ENCODE data around the gene FLNA.
A peak's percentile ranks its signal among the peaks of the same experiment; 100 is the strongest.
"Not testable (repeated sequence)": the region's sequence is repeated elsewhere in the genome, so short reads cannot be mapped to it uniquely, and the experiment has no call there.

Gene FLNA

GRCh38 chrX:154398668-154399526 is 24.5 kb upstream of the FLNA start:
- Histone ChIP-seq H3K4me3 (ENCODE audit: low read depth, low read length) (peak overlapping the region; percentile 98), H2AFZ (ENCODE audit: low read length, unreplicated experiment) (no peak overlapping the region), H3K27ac (ENCODE audit: low read depth, low read length) (peak overlapping the region; percentile 99), H3K4me1 (ENCODE audit: control insufficient read depth, insufficient read depth, low read length, unreplicated experiment) (peaks cover 3% of the 10 kb centered on the region), H3K27me3 (ENCODE audit: insufficient read depth, low read length) (no peaks in the 10 kb centered on the region), H3K79me2 (ENCODE audit: control insufficient read depth, insufficient read depth, low read length, unreplicated experiment) (peaks cover 22% of the 10 kb centered on the region), H3K36me3 (ENCODE audit: insufficient read depth, low read length) (peaks cover 14% of the 10 kb centered on the region; the same call in 1 of the 2 replicates)

GRCh38 chrX:154397888-154398667 is 23.6 kb upstream of the FLNA start, which contains the start of gene RPL10:
Gene RPL10 (plus strand): TSS chrX:154398377. CDS start chrX:154398520, 143 bp downstream.
- peak within 1 kb of the TSS; percentile 99 for H3K27ac ChIP-seq (ENCODE audit: low read depth, low read length)
- peaks cover 3% of the 10 kb centered on the region for H3K4me1 ChIP-seq (ENCODE audit: control insufficient read depth, insufficient read depth, low read length, unreplicated experiment)
- peaks cover 22% of the 10 kb centered on the region for H3K79me2 ChIP-seq (ENCODE audit: control insufficient read depth, insufficient read depth, low read length, unreplicated experiment)
- peaks cover 14% of the 10 kb centered on the region; the same call in 1 of the 2 replicates for H3K36me3 ChIP-seq (ENCODE audit: insufficient read depth, low read length)
- peak within 1 kb of the TSS; percentile 50 for H2AFZ ChIP-seq (ENCODE audit: low read length, unreplicated experiment)
- H3K27me3 ChIP-seq (ENCODE audit: insufficient read depth, low read length): no peaks in the 10 kb centered on the region
- peak within 1 kb of the TSS; percentile 98 for H3K4me3 ChIP-seq (ENCODE audit: low read depth, low read length)

GRCh38 chrX:154396973-154397887 is 22.8 kb upstream of the FLNA start:
- Histone ChIP-seq H3K4me3 (ENCODE audit: low read depth, low read length) (peak overlapping the region; percentile 98), H2AFZ (ENCODE audit: low read length, unreplicated experiment) (peak overlapping the region; percentile 50), H3K27me3 (ENCODE audit: insufficient read depth, low read length) (no peaks in the 10 kb centered on the region), H3K36me3 (ENCODE audit: insufficient read depth, low read length) (peaks cover 14% of the 10 kb centered on the region; the same call in 1 of the 2 replicates), H3K4me1 (ENCODE audit: control insufficient read depth, insufficient read depth, low read length, unreplicated experiment) (peaks cover 3% of the 10 kb centered on the region), H3K27ac (ENCODE audit: low read depth, low read length) (peak overlapping the region; percentile 99), H3K79me2 (ENCODE audit: control insufficient read depth, insufficient read depth, low read length, unreplicated experiment) (peaks cover 22% of the 10 kb centered on the region)

- not testable (repeated sequence) for H3K27me3 ChIP-seq (ENCODE audit: insufficient read depth, low read length); H2AFZ ChIP-seq (ENCODE audit: low read length, unreplicated experiment); H3K4me1 ChIP-seq (ENCODE audit: control insufficient read depth, insufficient read depth, low read length, unreplicated experiment); H3K27ac ChIP-seq (ENCODE audit: low read depth, low read length); H3K4me3 ChIP-seq (ENCODE audit: low read depth, low read length)
- Histone ChIP-seq H3K36me3 (ENCODE audit: insufficient read depth, low read length) (peaks cover 14% of the 10 kb centered on the region; the same call in 1 of the 2 replicates), H3K79me2 (ENCODE audit: control insufficient read depth, insufficient read depth, low read length, unreplicated experiment) (peaks cover 22% of the 10 kb centered on the region)
These were observed 21.9 kb upstream of the FLNA start for GRCh38 chrX:154396363-154396762.

- not testable (repeated sequence) for H3K4me3 ChIP-seq (ENCODE audit: low read depth, low read length); H3K27ac ChIP-seq (ENCODE audit: low read depth, low read length); H3K4me1 ChIP-seq (ENCODE audit: control insufficient read depth, insufficient read depth, low read length, unreplicated experiment); H3K79me2 ChIP-seq (ENCODE audit: control insufficient read depth, insufficient read depth, low read length, unreplicated experiment); H2AFZ ChIP-seq (ENCODE audit: low read length, unreplicated experiment); H3K36me3 ChIP-seq (ENCODE audit: insufficient read depth, low read length); H3K27me3 ChIP-seq (ENCODE audit: insufficient read depth, low read length)
These were observed 15.6 kb upstream of the FLNA start for GRCh38 chrX:154389812-154390747.

GRCh38 chrX:154388649-154389048 is 14.2 kb upstream of the FLNA start:
- H3K27me3 ChIP-seq (ENCODE audit: insufficient read depth, low read length); H3K4me1 ChIP-seq (ENCODE audit: control insufficient read depth, insufficient read depth, low read length, unreplicated experiment); H2AFZ ChIP-seq (ENCODE audit: low read length, unreplicated experiment); H3K36me3 ChIP-seq (ENCODE audit: insufficient read depth, low read length); H3K4me3 ChIP-seq (ENCODE audit: low read depth, low read length); H3K27ac ChIP-seq (ENCODE audit: low read depth, low read length); H3K79me2 ChIP-seq (ENCODE audit: control insufficient read depth, insufficient read depth, low read length, unreplicated experiment): not testable (repeated sequence)

GRCh38 chrX:154388094-154388493 is 13.7 kb upstream of the FLNA start:
- not testable (repeated sequence) for H3K4me1 ChIP-seq (ENCODE audit: control insufficient read depth, insufficient read depth, low read length, unreplicated experiment); H2AFZ ChIP-seq (ENCODE audit: low read length, unreplicated experiment); H3K27ac ChIP-seq (ENCODE audit: low read depth, low read length)

GRCh38 chrX:154384284-154384892 is 10.0 kb upstream of the FLNA start:
- no peak overlapping the region for H3K4me3 ChIP-seq (ENCODE audit: low read depth, low read length)
- peaks cover 16% of the 10 kb centered on the region for H3K79me2 ChIP-seq (ENCODE audit: control insufficient read depth, insufficient read depth, low read length, unreplicated experiment)
- H3K4me1 ChIP-seq (ENCODE audit: control insufficient read depth, insufficient read depth, low read length, unreplicated experiment): peaks cover 2% of the 10 kb centered on the region
- H3K27ac ChIP-seq (ENCODE audit: low read depth, low read length): no peak overlapping the region
- H3K36me3 ChIP-seq (ENCODE audit: insufficient read depth, low read length): no peaks in the 10 kb centered on the region
- H2AFZ ChIP-seq (ENCODE audit: low read length, unreplicated experiment): no peak overlapping the region
- no peaks in the 10 kb centered on the region for H3K27me3 ChIP-seq (ENCODE audit: insufficient read depth, low read length)

More at GRCh38 chrX:154388094-154388493, 13.7 kb upstream of the FLNA start:
- H3K36me3 ChIP-seq (ENCODE audit: insufficient read depth, low read length); H3K27me3 ChIP-seq (ENCODE audit: insufficient read depth, low read length); H3K4me3 ChIP-seq (ENCODE audit: low read depth, low read length); H3K79me2 ChIP-seq (ENCODE audit: control insufficient read depth, insufficient read depth, low read length, unreplicated experiment): not testable (repeated sequence)
